BJ (cell line): ENCODE results near the gene TXN2. TPM values are rescaled to one million over a fixed set of nuclear protein-coding genes. Genes with fewer than 3 reads are reported as not detected.
A peak's percentile ranks its signal among the peaks of the same experiment; 100 is the strongest.

Experiments used
- CTCF ChIA-PET: fragments of 350-600 bp; formaldehyde crosslinking; extraction: SDS; loops from one replicate; lab custom pipeline; 2021; ENCODE audit warnings: antibody characterized with exemption, inconsistent platforms; lab: Yijun Ruan, JAX
- POLR2A ChIA-PET: fragments of 300-600 bp; sonication (Branson Sonifier 250); formaldehyde crosslinking; extraction: SDS; loops from one replicate; lab custom pipeline; 2021; ENCODE audit warnings: antibody characterized with exemption; lab: Charles Lee
- DNase-seq: peaks from one replicate; pipeline ENCODE4 v3.0.0-alpha.2; 2011; ENCODE audit warnings: low read depth
- H3K27me3 ChIP-seq: 2 replicates; pipeline ENCODE4 v1.6.0; 2011; ENCODE audit warnings: low read length; ENCODE audit not compliant: control insufficient read depth, insufficient read depth
- H3K36me3 ChIP-seq: 2 replicates; pipeline ENCODE4 v1.5.1; 2011; ENCODE audit warnings: low read length; ENCODE audit not compliant: control insufficient read depth, insufficient read depth
- H3K4me3 ChIP-seq: 2 replicates; pipeline ENCODE4 v1.5.1; 2011; ENCODE audit warnings: low read depth, mild to moderate bottlenecking, control low read depth, low read length
- polyA plus RNA-seq: library from polyadenylated mRNA; depleted of rRNA; stranded (reverse); fragments of >200 nt; gene quantifications from 2 replicates; pipeline ENCODE4 v1.2.3, GENCODE V29; 2011
- TF ChIP-seq, protein P1 (sequence below): IDR thresholded peaks from 2 replicates; pipeline ENCODE4 v1.5.1; 2011; ENCODE audit warnings: low read depth, mild to moderate bottlenecking, control low read depth, inconsistent platforms, low read length, moderate library complexity; ENCODE audit not compliant: insufficient read depth

TXN2 gene
- polyA plus RNA-seq, 1 experiment, result 192 TPM

DNA sequence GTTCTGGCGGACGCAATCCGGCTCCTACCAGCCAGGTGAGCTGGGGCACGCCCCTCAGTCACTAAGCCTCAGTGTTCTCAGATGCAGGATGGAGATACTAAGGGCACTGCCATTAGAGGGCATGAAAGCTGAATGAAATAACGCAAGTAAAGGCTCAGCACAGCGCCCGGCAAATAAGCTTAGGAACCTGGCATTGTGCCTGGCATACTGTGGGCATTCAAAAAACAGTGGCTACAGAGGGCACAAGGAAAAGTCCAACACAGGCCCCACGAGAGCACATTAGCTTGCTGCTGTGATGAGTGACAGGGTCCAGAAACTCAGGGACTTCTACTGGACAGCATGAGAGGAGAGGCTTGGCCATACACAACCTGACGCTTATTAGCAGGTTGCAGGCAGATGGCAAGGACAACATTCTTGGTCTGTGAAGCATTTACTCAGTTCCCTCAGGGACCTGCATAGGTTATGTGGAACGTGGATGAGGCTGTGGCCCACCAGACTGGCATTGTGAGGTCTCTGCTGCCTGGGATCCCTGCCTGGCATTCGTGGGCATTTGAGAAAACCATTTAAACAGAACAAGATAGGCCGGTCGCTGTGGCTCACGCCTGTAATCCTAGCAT is 12.2 kb downstream of the TXN2 start:
- DNase-seq, result no peak
- ChIA-PET CTCF (interaction anchor here (0.6 to 4.7 kb wide), 23 partner anchors 10 to 187 kb away, joined by 3 to 44 read pairs (median 7); partner anchors contain the start of gene MYH9), POLR2A (no interaction called here)
- peaks cover 9% of the 10 kb centered on the region for H3K36me3 ChIP-seq
- H3K4me3 ChIP-seq, result no peak overlapping the region
- H3K27me3 ChIP-seq, result no peaks in the 10 kb centered on the region
- TF ChIP-seq, protein P1, sequence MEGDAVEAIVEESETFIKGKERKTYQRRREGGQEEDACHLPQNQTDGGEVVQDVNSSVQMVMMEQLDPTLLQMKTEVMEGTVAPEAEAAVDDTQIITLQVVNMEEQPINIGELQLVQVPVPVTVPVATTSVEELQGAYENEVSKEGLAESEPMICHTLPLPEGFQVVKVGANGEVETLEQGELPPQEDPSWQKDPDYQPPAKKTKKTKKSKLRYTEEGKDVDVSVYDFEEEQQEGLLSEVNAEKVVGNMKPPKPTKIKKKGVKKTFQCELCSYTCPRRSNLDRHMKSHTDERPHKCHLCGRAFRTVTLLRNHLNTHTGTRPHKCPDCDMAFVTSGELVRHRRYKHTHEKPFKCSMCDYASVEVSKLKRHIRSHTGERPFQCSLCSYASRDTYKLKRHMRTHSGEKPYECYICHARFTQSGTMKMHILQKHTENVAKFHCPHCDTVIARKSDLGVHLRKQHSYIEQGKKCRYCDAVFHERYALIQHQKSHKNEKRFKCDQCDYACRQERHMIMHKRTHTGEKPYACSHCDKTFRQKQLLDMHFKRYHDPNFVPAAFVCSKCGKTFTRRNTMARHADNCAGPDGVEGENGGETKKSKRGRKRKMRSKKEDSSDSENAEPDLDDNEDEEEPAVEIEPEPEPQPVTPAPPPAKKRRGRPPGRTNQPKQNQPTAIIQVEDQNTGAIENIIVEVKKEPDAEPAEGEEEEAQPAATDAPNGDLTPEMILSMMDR, result no peak

DNA sequence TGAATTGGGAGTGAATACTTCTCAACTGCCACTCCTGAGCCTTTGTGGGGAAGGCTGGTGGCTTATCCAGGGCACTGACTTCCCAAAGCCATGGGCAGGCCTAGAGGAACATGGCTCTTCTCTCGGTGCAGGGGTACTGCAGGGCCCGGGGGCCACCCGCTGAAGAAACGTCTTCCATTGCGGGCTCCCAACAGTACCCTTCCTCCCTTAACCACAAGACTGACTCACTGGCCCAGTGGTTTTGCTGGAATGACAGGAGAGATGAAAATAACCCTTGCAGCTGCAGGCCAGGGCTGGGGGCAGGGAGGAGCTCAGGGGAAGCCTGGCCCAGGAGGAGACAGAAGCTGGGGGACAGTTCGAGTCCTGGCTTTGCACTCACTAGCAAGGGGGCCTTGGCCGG is 13.5 kb downstream of the TXN2 start:
- POLR2A ChIA-PET, result interaction anchor here (0.6 to 1.2 kb wide), 3 partner anchors 80 to 229 kb away, joined by 3 to 4 read pairs (median 3); partner anchors contain the start of genes APOL2 and MYH9
- CTCF ChIA-PET, result interaction anchor here (0.8 to 4.7 kb wide), 10 partner anchors 10 to 183 kb away, joined by 3 to 23 read pairs (median 7); partner anchors contain the start of gene MYH9
- H3K27me3 ChIP-seq, result no peaks in the 10 kb centered on the region
- H3K36me3 ChIP-seq, result peaks cover 3% of the 10 kb centered on the region
- TF ChIP-seq, protein P1, result no peak
- no peak overlapping the region for H3K4me3 ChIP-seq
- DNase-seq, result peak; percentile 60

DNA sequence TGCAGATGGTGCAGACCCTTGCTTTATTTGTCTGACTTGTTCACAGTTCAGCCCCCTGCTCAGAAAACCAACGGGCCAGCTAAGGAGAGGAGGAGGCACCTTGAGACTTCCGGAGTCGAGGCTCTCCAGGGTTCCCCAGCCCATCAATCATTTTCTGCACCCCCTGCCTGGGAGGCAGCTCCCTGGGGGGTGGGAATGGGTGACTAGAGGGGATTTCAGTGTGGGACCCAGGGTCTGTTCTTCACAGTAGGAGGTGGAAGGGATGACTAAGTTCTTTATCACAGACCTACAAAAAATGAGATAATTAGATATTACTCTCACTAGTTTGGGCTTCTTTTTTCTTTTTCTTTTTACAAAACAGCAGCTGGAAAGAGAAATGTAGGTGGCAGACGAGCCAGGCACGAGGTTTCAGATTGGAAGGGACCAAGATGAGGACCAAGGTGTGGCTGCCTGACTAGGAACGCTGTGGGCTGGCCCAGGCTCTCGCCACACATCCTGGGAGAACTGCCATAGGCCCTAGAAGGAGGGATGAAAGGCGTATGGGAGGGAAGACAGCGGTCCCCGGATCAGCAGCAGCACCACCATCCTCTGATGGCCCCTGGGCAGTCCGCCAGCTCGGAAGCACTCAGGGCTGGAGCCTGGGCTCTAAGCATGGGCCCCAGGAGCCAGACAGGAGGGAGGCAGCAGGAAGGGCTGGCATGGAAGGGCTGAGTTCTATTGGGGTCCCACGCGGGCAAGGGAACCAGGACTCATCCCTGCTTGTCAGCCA is 14.2 kb downstream of the TXN2 start:
- DNase-seq, result no peak
- ChIA-PET POLR2A (interaction anchor here (0.9 to 1.2 kb wide), 2 partner anchors 79 to 132 kb away, joined by 3 to 4 read pairs; partner anchors contain the start of gene MYH9), CTCF (interaction anchor here (1.2 to 4.7 kb wide), 9 partner anchors 9 to 182 kb away, joined by 3 to 23 read pairs (median 7); partner anchors contain the start of gene MYH9)
- Histone ChIP-seq H3K27me3 (no peaks in the 10 kb centered on the region), H3K36me3 (peaks cover 3% of the 10 kb centered on the region), H3K4me3 (no peak overlapping the region)
- TF ChIP-seq, protein P1, result no peak

DNA sequence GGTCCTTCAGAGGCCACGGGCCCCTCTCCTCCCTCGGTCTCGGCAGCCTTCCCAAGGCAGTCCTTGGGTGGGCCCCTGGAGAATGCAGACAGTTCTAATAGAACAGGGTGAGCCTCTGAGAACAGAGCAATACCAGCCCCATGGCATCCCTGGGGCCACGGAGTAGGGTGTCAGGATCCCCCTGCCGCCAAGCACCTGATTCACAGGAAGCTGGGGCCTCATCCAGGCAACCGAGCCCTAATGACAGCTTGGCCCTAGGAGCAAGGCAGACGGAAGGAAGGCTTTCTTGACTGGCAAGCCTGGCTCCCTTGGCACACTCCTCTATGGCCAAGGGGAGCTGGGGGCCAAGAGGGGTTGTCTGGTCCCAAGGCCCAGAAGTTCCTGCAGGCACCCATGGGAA is 15.2 kb downstream of the TXN2 start:
- POLR2A ChIA-PET, result no interaction called here
- TF ChIP-seq, protein P1, result no peak
- peaks cover 3% of the 10 kb centered on the region for H3K36me3 ChIP-seq
- CTCF ChIA-PET, result interaction anchor here (1.6 to 2.2 kb wide), 2 partner anchors 11 to 165 kb away, joined by 4 to 6 read pairs; no protein-coding TSS in a partner anchor
- H3K27me3 ChIP-seq, result no peaks in the 10 kb centered on the region
- H3K4me3 ChIP-seq, result no peak overlapping the region
- DNase-seq, result no peak
